LNCaP clone FGC (cell line): ENCODE data around the gene MATN3.
A peak's percentile ranks its signal among the peaks of the same experiment; 100 is the strongest.

Experiments used
- DNase-seq: peaks from one replicate; pipeline ENCODE4 v3.0.0-alpha.2; 2011; ENCODE audit warnings: low read depth
- H3K4me3 ChIP-seq: 2 replicates; pipeline ENCODE4 v1.5.1; 2011; ENCODE audit warnings: mild to moderate bottlenecking, low read depth, low read length, control low read depth
- TF ChIP-seq, protein P1 (sequence below): IDR thresholded peaks from 2 replicates; pipeline ENCODE4 v1.5.1; 2012; ENCODE audit warnings: mild to moderate bottlenecking; ENCODE audit not compliant: control insufficient read depth, insufficient read depth; ENCODE audit errors: extremely low read depth

Gene MATN3

DNA sequence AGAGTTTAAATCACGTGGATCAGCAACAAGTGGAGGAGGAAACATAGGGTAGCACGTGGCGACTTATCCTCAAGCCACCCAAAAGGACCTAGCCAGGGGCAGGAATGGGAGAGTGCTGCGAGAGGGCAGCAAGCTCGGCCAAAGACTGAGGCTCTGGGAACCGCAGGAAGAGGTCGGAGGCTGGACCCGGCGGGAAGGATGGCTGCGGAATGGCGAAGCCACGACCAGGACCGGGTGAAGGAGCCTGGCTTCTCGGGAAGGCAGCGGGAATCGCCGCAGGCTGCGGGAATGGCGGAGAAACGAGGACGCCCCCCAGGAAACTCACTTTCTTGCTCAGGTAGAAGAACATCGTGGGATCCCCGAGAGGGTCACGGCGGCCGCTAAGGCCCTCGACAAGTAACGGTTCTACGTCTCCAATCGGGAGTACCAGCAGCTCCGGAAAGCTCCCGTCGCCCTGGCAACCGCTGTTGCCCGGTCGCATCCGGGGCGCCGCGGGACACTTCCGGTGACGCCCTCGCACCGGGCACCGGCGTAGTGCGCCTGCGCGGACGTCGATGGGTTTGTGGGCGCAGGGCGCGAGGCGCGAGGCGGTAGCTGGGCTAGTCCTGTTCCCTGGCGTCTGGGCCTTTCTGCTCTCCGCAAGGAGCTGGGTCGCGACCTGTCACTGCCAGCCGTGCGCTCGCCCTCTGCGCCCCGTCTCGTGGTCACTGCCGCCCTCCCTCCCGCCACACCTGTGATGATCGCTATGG is 22.6 kb downstream of the MATN3 start, which contains the start of gene WDR35:
TSS of gene WDR35 (minus strand) at position 439 of the 749 bp plus-strand sequence. CDS start at position 349, 90 bp downstream.
- H3K4me3 ChIP-seq, result peak within 1 kb of the TSS; percentile 76
- TF ChIP-seq, protein P1, sequence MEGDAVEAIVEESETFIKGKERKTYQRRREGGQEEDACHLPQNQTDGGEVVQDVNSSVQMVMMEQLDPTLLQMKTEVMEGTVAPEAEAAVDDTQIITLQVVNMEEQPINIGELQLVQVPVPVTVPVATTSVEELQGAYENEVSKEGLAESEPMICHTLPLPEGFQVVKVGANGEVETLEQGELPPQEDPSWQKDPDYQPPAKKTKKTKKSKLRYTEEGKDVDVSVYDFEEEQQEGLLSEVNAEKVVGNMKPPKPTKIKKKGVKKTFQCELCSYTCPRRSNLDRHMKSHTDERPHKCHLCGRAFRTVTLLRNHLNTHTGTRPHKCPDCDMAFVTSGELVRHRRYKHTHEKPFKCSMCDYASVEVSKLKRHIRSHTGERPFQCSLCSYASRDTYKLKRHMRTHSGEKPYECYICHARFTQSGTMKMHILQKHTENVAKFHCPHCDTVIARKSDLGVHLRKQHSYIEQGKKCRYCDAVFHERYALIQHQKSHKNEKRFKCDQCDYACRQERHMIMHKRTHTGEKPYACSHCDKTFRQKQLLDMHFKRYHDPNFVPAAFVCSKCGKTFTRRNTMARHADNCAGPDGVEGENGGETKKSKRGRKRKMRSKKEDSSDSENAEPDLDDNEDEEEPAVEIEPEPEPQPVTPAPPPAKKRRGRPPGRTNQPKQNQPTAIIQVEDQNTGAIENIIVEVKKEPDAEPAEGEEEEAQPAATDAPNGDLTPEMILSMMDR, result no peak
- DNase-seq, result peak; percentile 50

- no peak for DNase-seq
- peak overlapping the region; percentile 76 for H3K4me3 ChIP-seq
- TF ChIP-seq, protein P1, result no peak
Measured at GRCh38 chr2:19989342-19989666, 23.2 kb downstream of the MATN3 start.

GRCh38 chr2:19988600-19988999 is 23.9 kb downstream of the MATN3 start:
- H3K4me3 ChIP-seq, result peak overlapping the region; percentile 76
- TF ChIP-seq, protein P1, result no peak
- DNase-seq, result no peak

- TF ChIP-seq, protein P1, result no peak
- no peak for DNase-seq
- H3K4me3 ChIP-seq, result no peak overlapping the region
Measured at GRCh38 chr2:19987936-19988335, 24.5 kb downstream of the MATN3 start.

- DNase-seq, result no peak
- TF ChIP-seq, protein P1, result no peak
- no peak overlapping the region for H3K4me3 ChIP-seq
Measured at GRCh38 chr2:19982268-19982667, 30.2 kb downstream of the MATN3 start.

DNA sequence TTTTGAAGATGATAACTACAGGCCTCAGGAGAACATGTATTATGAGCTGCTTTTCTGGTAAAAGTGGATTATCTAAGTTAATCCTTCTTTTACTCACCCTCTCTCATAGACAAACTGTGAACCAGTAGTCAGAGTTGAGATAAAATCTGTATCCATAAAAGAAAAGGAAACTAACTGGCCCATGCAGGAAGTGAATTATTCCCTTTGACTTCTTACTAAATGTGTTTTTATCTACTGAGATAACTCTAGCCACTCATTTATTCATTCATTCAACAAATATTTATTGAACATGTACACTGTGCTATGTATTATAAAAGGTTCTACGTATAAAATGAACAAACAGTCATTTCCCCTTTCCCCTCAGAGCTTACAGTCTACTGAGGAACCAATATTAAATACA is 32.5 kb downstream of the MATN3 start:
- H3K4me3 ChIP-seq, result no peak overlapping the region
- TF ChIP-seq, protein P1, result no peak
- DNase-seq, result no peak

DNA sequence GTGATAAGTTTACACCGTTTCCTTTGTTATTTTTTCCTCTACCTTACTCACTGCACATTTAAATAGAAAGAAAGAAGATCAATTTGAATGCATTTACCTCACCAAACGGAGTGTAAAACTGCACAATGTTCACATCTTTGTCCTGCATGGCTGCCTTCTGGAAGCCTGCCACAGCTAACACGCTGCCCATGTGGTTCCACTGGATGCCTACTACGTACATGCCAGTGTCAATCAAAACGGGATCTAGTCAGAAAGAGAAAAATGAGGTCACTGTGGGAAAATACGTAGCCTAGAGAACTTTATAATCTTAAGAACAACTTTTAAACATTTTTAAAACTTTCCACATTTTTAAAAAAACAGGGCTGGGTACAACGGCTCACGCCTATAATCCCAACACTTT is 39.0 kb downstream of the MATN3 start:
- TF ChIP-seq, protein P1, result no peak
- no peak for DNase-seq
- H3K4me3 ChIP-seq, result no peak overlapping the region
